ENCODE results near the gene HPS1. TPM values are rescaled to one million over a fixed set of nuclear protein-coding genes. Genes with fewer than 3 reads are reported as not detected.

The HPS1 gene
- total RNA-seq, 1 donor from 2014 or later = 64.0 TPM

GRCh38 chr10:98402931-98403718 lies 43.6 kb downstream of the HPS1 start:
- H3K36me3 ChIP-seq (ENCODE audit: control insufficient read depth, insufficient read depth, low read length) = no peaks in the 10 kb centered on the region
- H3K4me3 ChIP-seq (ENCODE audit: low read depth, low read length) = no peak overlapping the region
- no peak for TF ChIP-seq CTCF (IDR thresholded peaks at IDR 0.05; ENCODE audit: insufficient read depth, low read length, poor library complexity, severe bottlenecking)

GRCh38 chr10:98402478-98402877 lies 44.3 kb downstream of the HPS1 start:
- TF ChIP-seq CTCF (IDR thresholded peaks at IDR 0.05; ENCODE audit: insufficient read depth, low read length, poor library complexity, severe bottlenecking) = no peak
- Histone ChIP-seq H3K4me3 (ENCODE audit: low read depth, low read length) (no peak overlapping the region), H3K27me3 (ENCODE audit: control insufficient read depth, insufficient read depth, low read length) (no peaks in the 10 kb centered on the region), H3K36me3 (ENCODE audit: control insufficient read depth, insufficient read depth, low read length) (no peaks in the 10 kb centered on the region)
- no peak for DNase-seq (ENCODE audit: low read depth)

More at GRCh38 chr10:98402931-98403718, 43.6 kb downstream of the HPS1 start:
- H3K27me3 ChIP-seq (ENCODE audit: control insufficient read depth, insufficient read depth, low read length) = no peaks in the 10 kb centered on the region
- no peak for DNase-seq (ENCODE audit: low read depth)

- H3K4me3 ChIP-seq (ENCODE audit: low read depth, low read length) = no peak overlapping the region
- TF ChIP-seq CTCF (IDR thresholded peaks at IDR 0.05; ENCODE audit: insufficient read depth, low read length, poor library complexity, severe bottlenecking) = no peak
- H3K36me3 ChIP-seq (ENCODE audit: control insufficient read depth, insufficient read depth, low read length) = no peaks in the 10 kb centered on the region
- DNase-seq (ENCODE audit: low read depth) = no peak
- H3K27me3 ChIP-seq (ENCODE audit: control insufficient read depth, insufficient read depth, low read length) = no peaks in the 10 kb centered on the region
Measured at GRCh38 chr10:98400482-98400881, 46.3 kb downstream of the HPS1 start.

- no peak overlapping the region for H3K4me3 ChIP-seq (ENCODE audit: low read depth, low read length)
Measured at GRCh38 chr10:98399784-98400183, 47.0 kb downstream of the HPS1 start.

GRCh38 chr10:98397089-98397600 lies 49.6 kb downstream of the HPS1 start:
- Histone ChIP-seq H3K27me3 (ENCODE audit: control insufficient read depth, insufficient read depth, low read length) (no peaks in the 10 kb centered on the region), H3K36me3 (ENCODE audit: control insufficient read depth, insufficient read depth, low read length) (no peaks in the 10 kb centered on the region), H3K4me3 (ENCODE audit: low read depth, low read length) (no peak overlapping the region)
- TF ChIP-seq CTCF (IDR thresholded peaks at IDR 0.05; ENCODE audit: insufficient read depth, low read length, poor library complexity, severe bottlenecking) = no peak
- DNase-seq (ENCODE audit: low read depth) = no peak

More at GRCh38 chr10:98399784-98400183, 47.0 kb downstream of the HPS1 start:
- H3K27me3 ChIP-seq (ENCODE audit: control insufficient read depth, insufficient read depth, low read length) = no peaks in the 10 kb centered on the region
- DNase-seq (ENCODE audit: low read depth) = no peak
- no peaks in the 10 kb centered on the region for H3K36me3 ChIP-seq (ENCODE audit: control insufficient read depth, insufficient read depth, low read length)
- TF ChIP-seq CTCF (IDR thresholded peaks at IDR 0.05; ENCODE audit: insufficient read depth, low read length, poor library complexity, severe bottlenecking) = no peak
